Central memory CD8-positive, alpha-beta T cell (primary cell): ENCODE data around the gene ARL5C.

ENCODE experiments used
- ATAC-seq: fragments of 150-1000 bp; cut with Tn5 transposase; replicated peaks from 2 replicates; pipeline ENCODE4 v1.10.0; 2022; ENCODE audit warnings: mild to moderate bottlenecking, moderate FRiP score, moderate number of reproducible peaks; ENCODE audit not compliant: poor library complexity, severe bottlenecking; ENCODE audit errors: extremely low read depth
- DNase-seq, 2 donors: peaks; one replicate each; pipeline ENCODE4 v3.0.0; 2021; ENCODE audit warnings: low spot score in 2 of 2
- H3K27ac Mint-ChIP-seq: one replicate; pipeline ENCODE4 v1.8.0; 2022; ENCODE audit warnings: low read depth, mild to moderate bottlenecking, moderate library complexity, mixed read lengths
- H3K27me3 Mint-ChIP-seq: one replicate; pipeline ENCODE4 v1.8.0; 2022; ENCODE audit warnings: mixed read lengths
- H3K36me3 Mint-ChIP-seq: one replicate; pipeline ENCODE4 v1.8.0; 2022; ENCODE audit warnings: mild to moderate bottlenecking, moderate library complexity, mixed read lengths; ENCODE audit not compliant: insufficient read depth
- H3K4me1 Mint-ChIP-seq: one replicate; pipeline ENCODE4 v1.8.0; 2022; ENCODE audit warnings: mixed read lengths
- H3K4me3 Mint-ChIP-seq: one replicate; pipeline ENCODE4 v1.8.0; 2022; ENCODE audit warnings: mild to moderate bottlenecking, moderate library complexity, mixed read lengths
- H3K9me3 Mint-ChIP-seq: one replicate; pipeline ENCODE4 v1.8.0; 2022; ENCODE audit warnings: mixed read lengths

The ARL5C gene

GRCh38 chr17:39199820-39200069 lies 33.8 kb upstream of the ARL5C start:
- Mint-ChIP-seq H3K27ac (peak overlapping the region; percentile 99), H3K36me3 (peaks cover 50% of the 10 kb centered on the region), H3K27me3 (no peaks in the 10 kb centered on the region), H3K9me3 (no peaks in the 10 kb centered on the region), H3K4me3 (peak overlapping the region; percentile 95), H3K4me1 (peaks cover 47% of the 10 kb centered on the region)
- peak; percentile 70 to 84 for DNase-seq
- peak; percentile 74 for ATAC-seq

DNA sequence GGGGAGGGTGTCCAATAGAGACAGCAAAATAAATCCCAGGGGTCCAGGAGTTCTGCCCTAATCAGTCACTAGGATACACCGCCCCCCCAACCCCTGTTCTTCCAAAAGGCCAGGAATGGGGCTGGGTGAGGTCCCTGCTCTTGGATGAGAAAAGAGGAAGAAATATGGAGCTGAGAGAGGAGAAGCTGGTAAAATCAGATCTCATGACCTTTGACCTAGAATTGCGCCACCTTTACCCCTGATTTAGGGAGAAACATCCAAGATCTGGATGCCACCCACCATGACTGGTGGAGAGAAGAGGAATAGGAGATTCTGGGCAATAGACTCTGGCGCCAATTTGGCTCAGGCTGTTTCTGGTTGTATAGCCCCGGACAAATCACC lies 32.2 kb upstream of the ARL5C start:
- Mint-ChIP-seq H3K36me3 (peaks cover 36% of the 10 kb centered on the region), H3K4me1 (peaks cover 48% of the 10 kb centered on the region), H3K27me3 (no peaks in the 10 kb centered on the region), H3K4me3 (peak overlapping the region; percentile 95), H3K9me3 (no peaks in the 10 kb centered on the region), H3K27ac (no peak overlapping the region)
- DNase-seq (no peak), ATAC-seq (no peak)

GRCh38 chr17:39197380-39198185 lies 31.6 kb upstream of the ARL5C start, which contains the start of gene CACNB1:
Gene CACNB1 (minus strand): TSS chr17:39197669. CDS start chr17:39197495, 174 bp downstream.
- H3K4me3 Mint-ChIP-seq: peak within 1 kb of the TSS; percentile 95
- peaks cover 45% of the 10 kb centered on the region for H3K4me1 Mint-ChIP-seq
- H3K36me3 Mint-ChIP-seq: peaks cover 30% of the 10 kb centered on the region
- no peak for ATAC-seq
- H3K27me3 Mint-ChIP-seq: no peaks in the 10 kb centered on the region
- H3K9me3 Mint-ChIP-seq: no peaks in the 10 kb centered on the region
- H3K27ac Mint-ChIP-seq: peak within 1 kb of the TSS; percentile 81
- no peak for DNase-seq

DNA sequence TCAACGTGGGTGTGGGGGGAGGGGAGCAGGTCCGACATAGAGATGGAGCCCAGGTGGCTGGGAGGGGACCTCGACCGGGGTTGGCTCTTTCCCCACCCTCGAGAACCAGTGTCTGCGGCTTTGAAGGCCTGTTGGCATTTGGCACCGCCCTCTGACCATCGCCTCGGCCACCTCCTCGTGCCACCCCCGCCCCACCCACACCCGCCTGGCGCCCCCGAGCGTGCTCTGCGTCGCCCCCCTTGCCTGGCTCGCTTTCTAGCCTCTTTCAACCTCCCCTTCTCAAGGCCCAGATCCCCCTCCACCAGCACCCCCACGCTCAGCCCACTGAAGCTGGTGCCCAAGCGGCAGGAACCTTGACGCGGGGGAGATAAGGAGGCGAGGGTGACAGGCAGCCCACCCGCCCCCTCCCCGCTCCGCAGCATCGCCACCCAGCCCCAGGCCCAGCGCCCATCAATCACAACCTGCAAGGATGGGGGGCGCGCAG lies 30.9 kb upstream of the ARL5C start:
- no peak for ATAC-seq
- H3K4me1 Mint-ChIP-seq: peaks cover 45% of the 10 kb centered on the region
- no peak overlapping the region for H3K27ac Mint-ChIP-seq

GRCh38 chr17:39196241-39196807 lies 30.4 kb upstream of the ARL5C start:
- DNase-seq: no peak
- no peaks in the 10 kb centered on the region for H3K27me3 Mint-ChIP-seq
- ATAC-seq: no peak
- H3K36me3 Mint-ChIP-seq: peaks cover 19% of the 10 kb centered on the region
- peaks cover 40% of the 10 kb centered on the region for H3K4me1 Mint-ChIP-seq
- H3K9me3 Mint-ChIP-seq: no peaks in the 10 kb centered on the region
- H3K27ac Mint-ChIP-seq: peak overlapping the region; percentile 81
- peak overlapping the region; percentile 95 for H3K4me3 Mint-ChIP-seq

More for the DNA sequence above, 30.9 kb upstream of the ARL5C start:
- H3K9me3 Mint-ChIP-seq: no peaks in the 10 kb centered on the region
- H3K4me3 Mint-ChIP-seq: peak overlapping the region; percentile 95
- H3K36me3 Mint-ChIP-seq: peaks cover 24% of the 10 kb centered on the region
- no peak for DNase-seq
- no peaks in the 10 kb centered on the region for H3K27me3 Mint-ChIP-seq

GRCh38 chr17:39195568-39196160 lies 29.7 kb upstream of the ARL5C start:
- H3K27ac Mint-ChIP-seq: peak overlapping the region; percentile 81
- no peak for ATAC-seq

DNA sequence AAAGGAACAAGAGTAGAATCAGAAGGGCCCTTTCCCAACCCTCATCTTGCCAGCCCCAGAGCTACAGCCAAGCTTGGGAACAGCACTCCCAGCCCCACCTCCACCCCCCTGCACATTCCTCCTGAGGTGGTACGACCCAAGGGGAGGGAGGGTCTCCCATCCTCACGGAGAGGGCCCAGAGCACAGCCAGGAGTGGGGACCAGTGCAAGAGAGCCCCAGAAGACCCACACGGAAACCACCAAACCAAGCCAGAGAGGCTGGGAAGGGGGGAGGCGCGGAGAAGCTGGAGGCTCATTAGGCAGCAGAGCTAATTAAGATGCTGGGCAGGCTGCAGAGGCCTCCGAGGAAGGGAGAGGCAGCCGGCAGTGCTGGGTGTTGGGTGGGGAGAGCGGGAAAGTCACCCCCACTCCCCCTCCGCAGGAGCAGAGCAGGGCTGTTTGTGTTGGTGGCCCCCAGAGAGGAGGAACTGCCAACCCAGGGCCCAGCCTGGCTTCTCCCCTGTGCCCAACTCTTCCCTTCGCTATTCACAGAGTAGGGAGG lies 29.1 kb upstream of the ARL5C start:
- Mint-ChIP-seq H3K27ac (peak overlapping the region; percentile 81), H3K4me3 (peak overlapping the region; percentile 95)

More at GRCh38 chr17:39195568-39196160, 29.7 kb upstream of the ARL5C start:
- Mint-ChIP-seq H3K4me3 (peak overlapping the region; percentile 95), H3K9me3 (no peaks in the 10 kb centered on the region), H3K27me3 (no peaks in the 10 kb centered on the region), H3K4me1 (peaks cover 34% of the 10 kb centered on the region), H3K36me3 (peaks cover 13% of the 10 kb centered on the region)
- no peak for DNase-seq

DNA sequence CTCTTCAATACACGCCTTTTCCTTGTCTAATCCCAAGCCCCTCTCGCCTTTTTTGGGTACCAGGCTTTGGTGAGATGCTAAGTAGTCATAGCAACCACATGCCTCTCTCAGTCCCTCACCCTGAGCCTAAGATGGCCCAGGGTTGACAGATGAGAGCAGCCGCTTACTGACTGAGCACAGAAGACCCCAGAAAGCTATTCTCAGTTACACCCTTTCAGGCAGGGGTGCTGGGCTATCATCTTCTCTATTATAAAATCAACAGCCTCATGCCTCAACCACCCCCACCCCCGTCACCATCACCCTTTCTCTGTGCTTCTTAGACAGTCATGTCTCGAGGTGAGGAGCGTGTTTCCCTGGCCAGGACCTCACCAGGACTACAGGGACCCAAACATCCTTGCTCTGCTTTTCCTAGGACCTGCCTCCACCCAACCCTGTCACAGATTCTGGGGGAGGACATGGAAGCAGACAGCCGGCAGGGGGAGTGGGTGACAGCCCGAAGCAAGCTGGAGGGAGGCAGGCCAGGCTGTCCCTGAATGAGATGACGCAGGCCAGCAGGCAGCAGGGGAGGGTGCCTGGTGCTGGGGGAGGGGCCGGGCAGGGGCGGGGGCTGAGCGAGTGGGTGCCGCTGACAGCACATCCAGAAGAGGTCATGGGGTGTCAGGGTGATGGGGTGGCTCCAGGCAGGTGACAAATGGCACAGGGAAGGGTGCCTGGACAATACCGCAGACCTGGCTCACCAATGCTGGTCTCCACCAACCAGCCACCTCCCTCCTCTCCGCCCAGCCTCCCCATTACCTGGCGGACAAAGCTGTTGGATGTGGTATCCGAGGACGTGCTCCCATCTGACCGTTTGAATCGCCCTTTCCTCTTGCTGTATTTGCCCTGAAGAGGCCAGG lies 28.4 kb upstream of the ARL5C start:
- Mint-ChIP-seq H3K4me3 (no peak overlapping the region), H3K36me3 (peaks cover 7% of the 10 kb centered on the region), H3K27me3 (no peaks in the 10 kb centered on the region), H3K27ac (no peak overlapping the region), H3K4me1 (peaks cover 23% of the 10 kb centered on the region), H3K9me3 (no peaks in the 10 kb centered on the region)
- no peak for DNase-seq
- ATAC-seq: no peak

More for the DNA sequence above, 29.1 kb upstream of the ARL5C start:
- Mint-ChIP-seq H3K9me3 (no peaks in the 10 kb centered on the region), H3K27me3 (no peaks in the 10 kb centered on the region), H3K36me3 (peaks cover 11% of the 10 kb centered on the region), H3K4me1 (peaks cover 30% of the 10 kb centered on the region)
- no peak for ATAC-seq
- DNase-seq: no peak

- no peak overlapping the region for H3K27ac Mint-ChIP-seq
- no peak overlapping the region for H3K4me3 Mint-ChIP-seq
- H3K9me3 Mint-ChIP-seq: no peaks in the 10 kb centered on the region
Observed at GRCh38 chr17:39193346-39193745, 27.4 kb upstream of the ARL5C start.

GRCh38 chr17:39192901-39193300 lies 26.9 kb upstream of the ARL5C start:
- no peaks in the 10 kb centered on the region for H3K27me3 Mint-ChIP-seq
- no peak overlapping the region for H3K27ac Mint-ChIP-seq
- no peak overlapping the region for H3K4me3 Mint-ChIP-seq
- peaks cover 22% of the 10 kb centered on the region for H3K4me1 Mint-ChIP-seq
- ATAC-seq (no peak), DNase-seq (no peak)
- H3K9me3 Mint-ChIP-seq: no peaks in the 10 kb centered on the region
- peaks cover 13% of the 10 kb centered on the region for H3K36me3 Mint-ChIP-seq

More at GRCh38 chr17:39193346-39193745, 27.4 kb upstream of the ARL5C start:
- H3K4me1 Mint-ChIP-seq: peaks cover 22% of the 10 kb centered on the region
- ATAC-seq: no peak
- DNase-seq: no peak
- peaks cover 9% of the 10 kb centered on the region for H3K36me3 Mint-ChIP-seq
- no peaks in the 10 kb centered on the region for H3K27me3 Mint-ChIP-seq

DNA sequence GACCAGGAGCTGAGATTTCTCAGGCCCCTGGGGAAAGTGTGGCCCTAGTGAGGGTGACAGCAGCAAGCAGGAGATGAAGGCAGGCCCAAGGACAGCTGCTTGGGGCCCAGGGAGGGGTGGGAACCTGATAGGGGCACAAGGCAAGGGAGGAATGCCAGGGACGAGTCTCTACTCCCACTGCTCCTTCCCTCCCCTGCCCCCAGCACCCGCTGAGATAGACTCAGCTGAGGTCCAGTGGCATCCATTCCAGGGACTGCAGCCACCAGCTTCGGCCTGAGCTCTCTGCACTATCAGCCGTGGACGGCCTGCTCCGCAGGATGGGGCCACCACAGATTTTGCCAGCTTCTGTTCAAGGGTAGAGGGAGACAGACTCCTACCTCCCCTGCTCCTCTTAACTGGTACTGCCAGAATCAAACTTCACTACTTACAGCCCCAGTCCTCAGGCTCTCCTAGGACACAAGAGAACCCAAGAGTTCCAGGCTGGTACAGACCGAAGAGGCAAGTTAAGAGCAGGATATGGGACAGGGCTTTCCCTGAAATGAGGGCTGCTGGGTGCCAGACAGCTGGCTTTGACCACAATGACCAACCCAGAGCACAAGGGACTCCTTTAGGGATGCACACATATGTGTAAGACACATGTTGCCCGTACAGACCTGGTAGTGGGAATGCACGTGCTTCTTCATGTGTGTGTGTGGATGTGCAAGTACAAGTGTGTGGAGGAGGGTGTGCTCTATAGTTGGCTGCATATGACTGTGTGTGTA lies 26.0 kb upstream of the ARL5C start:
- no peak for ATAC-seq
- Mint-ChIP-seq H3K27ac (no peak overlapping the region), H3K4me3 (no peak overlapping the region), H3K4me1 (peaks cover 22% of the 10 kb centered on the region), H3K36me3 (peaks cover 17% of the 10 kb centered on the region), H3K9me3 (no peaks in the 10 kb centered on the region), H3K27me3 (no peaks in the 10 kb centered on the region)
- DNase-seq: no peak
